GM19468 (cell line): ENCODE data around the gene XYLB.

ENCODE experiments used
- ATAC-seq: cut with Tn5 transposase; IDR thresholded peaks from one replicate; pipeline ENCODE4 v1.9.1; 2021; ENCODE audit warnings: mild to moderate bottlenecking, moderate library complexity, moderate number of reproducible peaks; ENCODE audit not compliant: unreplicated experiment; ENCODE audit errors: extremely low read depth

The XYLB gene

DNA sequence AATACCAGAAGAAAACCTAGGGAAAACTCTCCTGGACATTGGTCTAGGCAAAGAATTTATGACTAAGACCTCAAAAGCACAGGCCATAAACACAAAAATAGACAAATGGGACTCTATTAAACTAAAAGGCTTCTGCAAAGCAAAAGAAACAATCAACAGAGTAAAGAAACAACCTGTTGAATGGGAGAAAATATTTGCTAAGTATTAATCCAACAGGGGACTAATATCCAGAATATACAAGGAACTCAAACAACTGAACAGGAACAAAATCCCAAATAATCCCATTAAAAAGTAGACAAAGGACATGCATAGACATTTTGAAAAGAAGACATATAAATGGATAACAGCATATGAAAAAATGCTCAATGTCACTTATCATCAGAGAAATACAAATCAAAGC is 100.2 kb downstream of the XYLB start:
- no peak for ATAC-seq

DNA sequence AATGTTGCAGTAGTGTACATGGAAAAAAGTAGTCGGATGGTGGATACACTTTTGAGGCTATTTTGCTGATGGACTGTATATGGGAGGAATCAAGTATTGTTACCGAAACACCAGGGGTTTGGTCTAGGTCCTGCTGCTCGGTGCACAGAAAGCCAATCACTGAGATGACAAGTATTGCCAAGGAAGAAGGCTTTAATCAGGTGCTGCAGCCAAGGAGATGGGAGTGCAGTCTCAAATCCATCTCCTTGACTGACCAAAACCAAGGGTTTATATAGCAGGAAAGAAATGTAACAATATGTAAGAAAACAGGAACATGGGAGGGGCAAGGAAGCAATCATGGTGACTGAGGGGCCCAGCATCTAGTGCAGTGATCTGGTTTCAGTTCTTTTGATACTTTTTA is 104.3 kb downstream of the XYLB start:
- no peak for ATAC-seq

DNA sequence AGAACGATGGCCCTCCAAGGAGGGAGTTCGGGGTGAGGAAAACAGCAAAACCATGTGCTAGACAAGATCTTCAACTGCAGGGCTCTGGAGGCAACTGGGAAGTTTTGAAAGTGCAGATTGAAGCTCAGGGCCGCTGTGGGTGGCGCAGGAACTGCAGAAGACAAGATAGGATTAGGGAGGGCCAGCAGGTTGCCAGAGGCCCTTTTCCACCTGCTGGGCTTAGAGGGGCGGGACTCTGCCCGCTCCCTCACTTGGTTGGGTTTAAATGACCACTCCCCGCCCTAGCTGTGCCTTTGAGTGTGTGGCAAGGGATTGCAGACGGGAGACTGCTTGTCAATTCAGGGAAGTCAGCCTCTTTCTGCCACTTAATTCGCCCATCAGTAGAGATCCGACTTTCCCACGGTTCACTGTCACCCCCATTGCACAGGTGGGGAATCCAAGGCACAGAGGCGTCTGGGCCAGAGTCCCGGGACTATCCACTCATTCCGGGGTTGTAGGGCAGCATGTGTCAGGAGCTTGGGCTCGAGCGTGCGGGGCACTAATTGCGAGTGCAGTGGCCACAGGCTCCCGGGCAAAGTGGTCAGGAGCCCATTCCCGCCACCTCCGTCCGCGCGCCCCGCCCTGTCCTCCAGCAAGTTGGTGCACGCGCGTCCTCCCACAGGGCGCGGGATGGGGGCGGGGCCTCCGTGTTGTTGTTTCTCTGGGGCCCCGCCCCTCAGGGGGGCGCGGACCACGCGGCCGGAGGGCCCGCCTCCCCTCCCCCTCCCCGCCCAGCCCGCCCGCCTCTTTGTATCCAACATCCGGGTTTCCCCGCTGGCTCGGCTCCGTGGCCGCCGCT is 106.7 kb downstream of the XYLB start, which contains the start of gene ACVR2B:
Gene ACVR2B (plus strand): TSS at position 816 of the 838 bp plus-strand sequence. CDS start 433 bp downstream, outside the sequence.
- no peak for ATAC-seq

DNA sequence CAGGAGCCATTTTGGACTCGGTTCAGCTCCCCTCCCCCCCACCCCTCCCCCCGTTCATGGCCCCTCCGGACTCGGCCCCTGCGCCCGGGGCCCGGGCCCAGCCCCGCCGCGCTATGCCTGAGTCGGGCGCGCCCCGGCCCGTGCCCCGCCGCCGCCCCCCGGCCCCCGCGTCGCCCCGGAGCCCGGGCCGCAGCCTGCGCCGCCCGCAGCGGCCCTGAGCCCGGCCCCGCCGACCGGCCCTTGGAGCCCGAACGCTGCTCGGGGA is 107.3 kb downstream of the XYLB start:
- ATAC-seq, result no peak

DNA sequence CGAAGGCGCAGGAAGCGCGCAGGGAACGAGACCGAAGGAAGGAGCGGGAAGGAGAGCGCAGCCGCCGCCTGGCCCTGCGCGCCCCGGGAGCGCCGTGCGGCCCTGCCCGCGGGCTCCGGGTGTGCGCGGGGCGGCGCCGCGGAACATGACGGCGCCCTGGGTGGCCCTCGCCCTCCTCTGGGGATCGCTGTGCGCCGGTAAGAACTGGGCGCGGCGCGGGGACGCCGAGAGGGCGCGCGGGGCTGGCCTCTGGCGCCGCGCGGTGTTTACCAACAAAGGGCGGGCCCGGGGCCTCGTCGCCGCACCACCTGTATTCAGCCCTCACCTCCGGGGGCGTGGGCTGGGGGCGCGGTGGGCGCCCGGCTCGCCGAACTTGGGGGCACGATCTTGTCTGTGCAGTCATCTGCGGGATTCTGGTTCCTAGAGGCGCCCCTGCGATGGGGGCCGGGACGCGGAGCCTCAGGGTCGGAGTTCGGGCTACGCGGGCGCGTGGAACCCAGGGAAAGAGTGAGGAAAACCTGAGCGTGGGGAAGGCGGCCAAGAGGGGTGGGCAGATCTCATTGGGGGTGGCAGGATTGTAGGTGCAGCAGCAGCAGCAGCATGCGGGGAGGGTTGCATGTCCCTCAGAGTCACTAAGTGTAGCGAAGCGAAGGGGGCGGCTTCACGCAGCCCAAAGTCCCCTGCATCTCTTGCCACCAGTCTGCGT is 107.7 kb downstream of the XYLB start:
- ATAC-seq, result no peak

DNA sequence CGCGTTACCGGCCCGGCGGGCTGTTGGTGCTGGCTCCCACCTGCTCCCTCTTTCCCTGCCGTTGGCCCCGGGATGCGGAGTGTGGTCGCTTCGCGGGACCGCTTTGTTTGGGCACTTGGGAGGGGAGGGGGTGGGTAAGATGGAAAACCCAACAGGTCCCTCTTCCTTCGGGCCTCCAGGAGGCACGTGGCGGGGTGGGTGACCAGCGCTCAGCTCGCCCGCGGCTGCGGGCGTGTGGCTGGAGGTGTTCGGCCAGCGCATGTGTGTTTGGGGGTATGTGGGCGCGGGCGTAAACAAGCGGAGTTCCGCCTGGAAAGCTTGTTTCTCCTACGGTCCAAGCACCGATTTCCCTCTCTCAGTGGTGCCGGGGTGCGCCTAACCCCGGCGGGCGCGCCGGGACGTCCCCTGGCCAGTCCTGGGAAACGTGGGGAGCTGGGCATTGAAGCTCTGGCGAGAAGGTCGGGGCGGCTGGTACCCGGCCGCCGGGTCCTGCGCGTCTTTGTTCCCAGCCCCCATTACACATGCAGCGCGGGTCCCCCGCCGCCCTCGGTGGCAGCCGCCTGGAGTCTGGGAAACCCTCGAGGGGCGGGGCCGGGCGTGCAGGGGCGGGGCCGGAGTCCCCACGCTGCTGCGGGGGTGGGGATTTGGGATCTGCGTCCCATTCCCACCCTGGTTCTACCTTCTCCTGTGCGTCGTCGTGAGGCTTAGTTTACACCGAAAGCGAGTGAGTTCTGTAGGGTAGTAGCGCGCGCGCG is 108.5 kb downstream of the XYLB start:
- no peak for ATAC-seq

DNA sequence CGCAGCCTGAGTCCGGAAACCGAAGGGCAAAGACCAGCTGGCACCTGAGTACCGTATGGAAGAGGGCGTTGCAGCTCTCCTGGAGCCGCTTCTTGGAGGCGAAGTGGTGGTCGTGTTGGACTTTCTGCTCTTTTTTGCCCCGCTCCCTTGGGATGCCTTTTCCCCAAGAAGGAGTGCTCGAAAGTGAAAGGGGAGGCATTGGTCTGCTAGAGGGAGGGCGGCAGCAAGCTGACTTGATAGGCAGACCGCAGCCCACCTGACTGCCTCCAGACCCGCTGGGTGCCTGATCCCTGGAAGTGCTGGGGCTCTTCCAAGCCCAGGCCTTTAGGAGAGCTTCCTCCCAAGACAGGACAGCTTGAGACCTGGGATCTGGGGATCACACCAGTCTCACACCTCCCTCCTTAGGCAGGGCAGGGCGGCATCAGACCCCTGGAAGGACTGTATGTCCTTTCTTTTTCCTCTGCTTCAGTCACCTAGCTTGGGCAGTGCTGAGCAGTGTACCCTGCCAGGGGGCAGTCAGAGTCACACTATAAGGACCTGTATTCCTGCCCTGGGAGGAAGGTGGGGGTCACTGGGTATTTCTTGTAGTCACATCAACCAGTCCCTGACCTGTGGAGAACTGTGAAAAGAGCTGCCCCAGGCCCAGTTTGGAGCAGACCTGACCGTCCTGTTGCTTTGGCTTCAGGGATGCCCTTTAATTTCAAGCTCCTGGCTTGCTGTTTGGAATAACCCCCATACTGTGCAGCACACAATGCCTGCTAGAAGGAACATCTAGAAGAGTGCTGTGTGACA is 109.2 kb downstream of the XYLB start:
- ATAC-seq, result no peak

DNA sequence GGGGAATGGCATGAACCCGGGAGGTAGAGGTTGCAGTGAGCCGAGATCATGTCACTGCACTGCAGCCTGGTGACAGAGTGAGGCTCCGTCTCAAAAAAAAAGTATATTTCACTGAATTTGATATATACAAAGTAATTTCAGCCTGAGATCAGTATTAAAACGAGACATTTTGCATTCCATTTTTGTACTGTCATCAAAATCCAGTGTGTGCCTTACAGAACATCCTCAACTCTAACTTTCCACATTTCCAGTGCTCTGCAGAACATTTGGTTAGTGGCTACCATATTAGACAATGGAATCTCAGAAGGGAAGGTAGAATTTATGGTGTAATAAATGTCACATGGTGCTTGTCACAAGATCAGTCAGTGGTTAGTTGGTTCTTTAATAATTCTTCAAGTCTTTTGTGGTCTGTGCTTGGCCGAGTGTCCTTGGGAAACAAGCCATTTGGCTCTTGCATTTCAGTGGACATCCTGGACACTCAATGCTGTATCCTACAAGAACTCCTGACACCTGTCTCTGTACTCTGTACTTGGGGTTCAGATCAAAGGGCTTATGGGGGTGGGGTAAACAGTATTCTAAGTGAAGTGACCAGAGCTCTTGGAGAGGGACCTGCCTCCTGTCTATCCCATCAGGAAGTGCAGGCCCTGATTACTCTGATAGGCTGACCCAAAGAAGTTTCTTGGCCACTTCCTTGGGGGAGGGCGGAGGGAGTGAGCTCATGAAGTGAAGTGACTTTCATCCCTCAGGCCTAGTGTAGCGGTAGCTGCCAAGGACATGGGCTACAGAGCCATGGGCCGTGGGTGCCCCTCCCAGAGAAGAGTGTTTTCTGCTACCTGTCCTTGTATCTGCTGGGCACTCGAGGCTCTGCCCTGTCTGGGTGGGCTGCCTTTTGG is 110.8 kb downstream of the XYLB start:
- ATAC-seq, result no peak

DNA sequence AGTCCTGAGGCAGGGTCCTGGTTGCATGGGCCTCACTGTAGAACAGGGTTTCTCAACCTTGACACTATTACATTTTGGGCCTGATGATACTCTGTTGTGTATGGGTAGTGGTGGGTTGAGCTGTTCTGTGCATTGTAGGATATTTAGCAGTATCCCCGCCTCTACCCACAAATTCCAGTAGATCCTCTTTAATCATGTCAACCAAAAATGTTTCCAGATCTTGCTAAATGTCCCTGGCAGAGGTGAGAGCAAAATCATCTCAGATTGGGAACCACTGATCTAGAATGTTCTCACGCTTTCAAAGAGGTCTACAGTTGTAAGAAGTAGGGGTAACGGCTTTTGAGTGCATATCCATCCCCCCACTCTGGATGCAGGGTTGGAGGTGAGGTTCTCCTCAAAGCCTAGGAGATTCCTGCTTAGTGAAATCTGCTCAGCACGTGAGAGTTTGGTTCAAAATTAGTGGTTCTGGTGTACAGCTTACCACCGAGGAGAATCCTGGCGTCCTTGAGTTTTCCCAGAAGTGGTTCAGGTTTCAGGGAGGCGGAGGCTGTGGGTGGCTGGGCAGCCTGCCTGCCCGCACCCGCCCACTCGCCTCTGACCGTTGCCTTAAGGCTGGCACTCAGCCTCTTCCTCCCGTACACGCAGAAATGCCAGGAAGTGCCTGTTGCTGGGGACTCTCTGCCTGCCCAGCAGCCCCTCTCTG is 112.4 kb downstream of the XYLB start:
- ATAC-seq, result no peak

DNA sequence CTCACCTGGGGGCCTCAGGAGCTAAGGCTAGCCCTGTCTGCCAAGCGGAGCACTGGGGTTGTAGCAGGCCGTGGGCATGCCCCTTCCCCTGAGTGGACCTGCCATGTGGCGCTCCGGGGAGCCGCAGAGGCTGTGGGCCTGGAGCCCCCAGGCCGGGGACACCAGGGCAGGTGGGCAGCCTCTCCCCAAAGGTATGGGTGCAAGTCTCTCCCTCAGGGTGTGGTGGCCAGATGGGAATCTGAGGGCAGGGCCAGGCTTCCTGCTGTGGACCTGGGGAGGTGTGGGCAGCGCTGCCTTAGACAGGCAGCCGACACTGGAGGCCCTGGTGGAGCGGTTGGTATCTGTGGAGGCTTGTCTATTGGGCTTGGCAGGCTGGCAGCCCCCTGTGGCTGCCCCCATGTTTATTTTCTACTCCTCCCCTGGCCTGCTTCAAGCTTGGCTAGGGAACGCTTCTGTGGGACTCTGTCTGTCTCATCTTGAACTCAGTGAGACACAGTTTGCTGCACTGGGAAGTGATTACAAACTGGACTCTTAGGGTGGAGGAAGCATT is 113.0 kb downstream of the XYLB start:
- ATAC-seq, result no peak

DNA sequence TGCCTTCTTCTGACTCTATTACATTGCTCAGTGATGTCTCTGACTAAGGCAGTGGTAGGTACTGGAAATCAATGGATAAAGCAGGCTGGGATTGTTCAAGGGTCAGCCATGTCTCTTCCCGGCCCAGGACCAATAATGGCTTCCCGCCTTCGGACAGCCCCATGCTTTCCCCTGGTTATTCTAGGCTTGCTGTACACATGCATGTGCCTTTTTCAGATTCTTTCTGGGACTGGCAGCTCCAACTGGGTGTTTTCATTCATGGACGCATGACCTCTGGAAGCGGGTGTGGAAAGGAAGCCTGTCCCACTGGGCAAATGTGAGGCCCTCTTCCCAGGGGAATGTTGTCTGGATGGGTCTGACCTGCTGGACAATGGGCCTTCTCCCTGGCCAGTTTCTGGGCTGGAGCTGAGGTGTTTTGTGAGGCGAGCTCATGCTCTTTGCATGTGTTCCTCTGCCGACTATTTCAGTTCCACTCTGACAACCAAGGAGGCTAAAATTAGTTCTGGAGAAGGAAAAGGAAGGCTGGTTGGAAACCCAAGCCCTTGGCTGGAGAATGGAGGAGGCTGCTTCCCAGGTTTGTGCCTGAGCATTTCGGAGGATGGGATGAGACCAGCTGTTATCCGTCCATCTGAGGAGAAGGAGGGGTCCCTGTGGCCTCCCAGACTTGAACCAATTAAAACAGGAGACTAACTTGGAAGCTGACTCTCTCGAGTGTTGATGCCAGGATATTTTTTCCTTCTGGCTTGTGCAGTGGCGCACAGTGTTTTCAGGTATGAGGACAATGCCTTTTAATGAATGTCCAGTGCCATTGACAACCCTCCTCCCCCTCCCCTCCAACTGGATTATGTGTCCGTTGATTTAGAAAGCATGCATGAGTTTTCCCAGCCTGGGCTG is 114.0 kb downstream of the XYLB start:
- ATAC-seq, result no peak
